ENCODE measurements around the gene EPB41L5. TPM values are rescaled to one million over a fixed set of nuclear protein-coding genes. Genes with fewer than 3 reads are reported as not detected.

The EPB41L5 gene
- total RNA-seq, 1 donor from 2014 or later, result 16.2 TPM

GRCh38 chr2:120224256-120224655 is 211.4 kb downstream of the EPB41L5 start:
- H2AFZ ChIP-seq (ENCODE audit: low read depth, low read length), result no peak overlapping the region
- peaks cover 7% of the 10 kb centered on the region for H3K9me3 ChIP-seq (ENCODE audit: insufficient read depth, low read depth, low read length)
- H3K36me3 ChIP-seq (ENCODE audit: insufficient read depth, low read length), result no peaks in the 10 kb centered on the region
- H3K4me2 ChIP-seq (ENCODE audit: low read length), result peak overlapping the region; percentile 85
- Mint-ChIP-seq H3K36me3 (ENCODE audit: low read depth, unreplicated experiment) (peaks cover 7% of the 10 kb centered on the region), H3K27ac (ENCODE audit: unreplicated experiment) (no peak overlapping the region), H3K4me1 (ENCODE audit: low read depth, unreplicated experiment) (peaks cover 16% of the 10 kb centered on the region), H3K4me3 (ENCODE audit: unreplicated experiment) (peak overlapping the region; percentile 85), H3K27me3 (ENCODE audit: low read depth, unreplicated experiment) (peaks cover 44% of the 10 kb centered on the region), H3K9me3 (ENCODE audit: unreplicated experiment) (peaks cover 8% of the 10 kb centered on the region)
- H3K27me3 ChIP-seq (ENCODE audit: insufficient read depth, low read length), result no peaks in the 10 kb centered on the region
- H3K4me3 ChIP-seq (ENCODE audit: insufficient read depth, low read depth, low read length), result no peak overlapping the region
- H3K9ac ChIP-seq (ENCODE audit: low read length), result no peak overlapping the region
- DNase-seq (ENCODE audit: low read depth), result no peak
- H3K4me1 ChIP-seq (ENCODE audit: insufficient read depth, low read length), result peaks cover 4% of the 10 kb centered on the region
- TF ChIP-seq CTCF (IDR thresholded peaks at IDR 0.05; ENCODE audit: insufficient read depth, low read depth, low read length), result no peak
- TF ChIP-seq EZH2 (IDR thresholded peaks at IDR 0.05; ENCODE audit: insufficient read depth, low read length), result no peak
- peaks cover 16% of the 10 kb centered on the region for H4K20me1 ChIP-seq (ENCODE audit: insufficient read depth, low read length)
- no peak for FAIRE-seq
- peaks cover 21% of the 10 kb centered on the region for H3K79me2 ChIP-seq (ENCODE audit: insufficient read depth, low read length)
- no peak overlapping the region for H3K27ac ChIP-seq (ENCODE audit: low read depth, low read length)

GRCh38 chr2:120224735-120225548 is 212.1 kb downstream of the EPB41L5 start:
- peaks cover 47% of the 10 kb centered on the region for H3K27me3 Mint-ChIP-seq (ENCODE audit: low read depth, unreplicated experiment)
- Histone ChIP-seq H3K4me2 (ENCODE audit: low read length) (no peak overlapping the region), H3K9me3 (ENCODE audit: insufficient read depth, low read depth, low read length) (peaks cover 7% of the 10 kb centered on the region), H3K4me1 (ENCODE audit: insufficient read depth, low read length) (peaks cover 4% of the 10 kb centered on the region), H3K9ac (ENCODE audit: low read length) (no peak overlapping the region), H3K4me3 (ENCODE audit: insufficient read depth, low read depth, low read length) (no peak overlapping the region), H2AFZ (ENCODE audit: low read depth, low read length) (no peak overlapping the region), H3K36me3 (ENCODE audit: insufficient read depth, low read length) (no peaks in the 10 kb centered on the region), H4K20me1 (ENCODE audit: insufficient read depth, low read length) (peaks cover 9% of the 10 kb centered on the region), H3K27me3 (ENCODE audit: insufficient read depth, low read length) (no peaks in the 10 kb centered on the region), H3K27ac (ENCODE audit: low read depth, low read length) (no peak overlapping the region), H3K79me2 (ENCODE audit: insufficient read depth, low read length) (peaks cover 18% of the 10 kb centered on the region)
- no peak overlapping the region for H3K27ac Mint-ChIP-seq (ENCODE audit: unreplicated experiment)
- peak overlapping the region; percentile 35 for H3K4me3 Mint-ChIP-seq (ENCODE audit: unreplicated experiment)
- H3K9me3 Mint-ChIP-seq (ENCODE audit: unreplicated experiment), result peaks cover 8% of the 10 kb centered on the region
- peaks cover 16% of the 10 kb centered on the region for H3K4me1 Mint-ChIP-seq (ENCODE audit: low read depth, unreplicated experiment)
- no peak for DNase-seq (ENCODE audit: low read depth)
- TF ChIP-seq EZH2 (IDR thresholded peaks at IDR 0.05; ENCODE audit: insufficient read depth, low read length) (no peak), CTCF (IDR thresholded peaks at IDR 0.05; ENCODE audit: insufficient read depth, low read depth, low read length) (no peak)
- H3K36me3 Mint-ChIP-seq (ENCODE audit: low read depth, unreplicated experiment), result peaks cover 7% of the 10 kb centered on the region
- no peak for FAIRE-seq

- H3K27me3 Mint-ChIP-seq (ENCODE audit: low read depth, unreplicated experiment), result peaks cover 47% of the 10 kb centered on the region
- no peak overlapping the region for H3K27ac ChIP-seq (ENCODE audit: low read depth, low read length)
- no peak overlapping the region for H3K4me3 ChIP-seq (ENCODE audit: insufficient read depth, low read depth, low read length)
- H3K27ac Mint-ChIP-seq (ENCODE audit: unreplicated experiment), result no peak overlapping the region
- no peaks in the 10 kb centered on the region for H3K36me3 ChIP-seq (ENCODE audit: insufficient read depth, low read length)
- no peak overlapping the region for H2AFZ ChIP-seq (ENCODE audit: low read depth, low read length)
- peaks cover 16% of the 10 kb centered on the region for H3K4me1 Mint-ChIP-seq (ENCODE audit: low read depth, unreplicated experiment)
- H3K27me3 ChIP-seq (ENCODE audit: insufficient read depth, low read length), result no peaks in the 10 kb centered on the region
- no peak for TF ChIP-seq CTCF (IDR thresholded peaks at IDR 0.05; ENCODE audit: insufficient read depth, low read depth, low read length)
- peaks cover 7% of the 10 kb centered on the region for H3K36me3 Mint-ChIP-seq (ENCODE audit: low read depth, unreplicated experiment)
- DNase-seq (ENCODE audit: low read depth) (no peak), FAIRE-seq (no peak)
- H3K9ac ChIP-seq (ENCODE audit: low read length), result no peak overlapping the region
- no peak overlapping the region for H3K4me2 ChIP-seq (ENCODE audit: low read length)
- H3K4me1 ChIP-seq (ENCODE audit: insufficient read depth, low read length), result peaks cover 4% of the 10 kb centered on the region
- peaks cover 7% of the 10 kb centered on the region for H3K9me3 ChIP-seq (ENCODE audit: insufficient read depth, low read depth, low read length)
- peaks cover 8% of the 10 kb centered on the region for H3K9me3 Mint-ChIP-seq (ENCODE audit: unreplicated experiment)
- peaks cover 18% of the 10 kb centered on the region for H3K79me2 ChIP-seq (ENCODE audit: insufficient read depth, low read length)
- no peak overlapping the region for H3K4me3 Mint-ChIP-seq (ENCODE audit: unreplicated experiment)
- H4K20me1 ChIP-seq (ENCODE audit: insufficient read depth, low read length), result peaks cover 4% of the 10 kb centered on the region
These were observed 212.7 kb downstream of the EPB41L5 start for GRCh38 chr2:120225549-120226065.
